ENCODE results near the gene ZNF865.

Gene ZNF865

DNA sequence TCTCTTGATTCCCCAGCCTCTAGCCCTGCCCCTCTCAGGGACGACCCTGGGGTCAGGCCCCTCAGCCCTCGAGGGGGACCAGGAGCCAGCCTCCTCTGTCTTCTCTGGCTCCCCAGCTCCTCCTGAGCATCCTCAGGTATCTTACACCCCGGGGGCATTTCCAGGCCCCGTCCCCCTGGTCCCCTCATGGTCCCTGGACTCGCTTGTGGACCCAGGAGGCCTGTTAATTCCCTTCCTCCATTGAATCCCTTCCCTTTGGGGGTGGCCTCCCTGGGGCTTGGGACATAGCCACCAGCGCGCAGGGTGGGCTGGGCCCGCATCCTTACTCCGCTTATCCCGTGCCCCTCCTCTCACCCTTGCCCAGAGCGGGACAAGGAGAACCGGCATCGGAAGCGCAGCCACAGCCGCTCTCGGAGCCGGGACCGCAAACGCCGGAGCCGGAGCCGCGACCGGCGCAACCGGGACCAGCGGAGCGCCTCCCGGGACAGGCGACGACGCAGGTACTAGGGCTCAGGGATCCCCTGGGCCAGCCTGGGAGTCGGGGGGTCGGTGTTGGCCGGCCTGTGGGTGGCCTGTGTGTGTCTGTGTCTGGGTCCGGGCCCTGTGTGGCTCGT lies 53.5 kb downstream of the ZNF865 start:
- DNase-seq (ENCODE audit: low read depth in 2 of 2): no peak

DNA sequence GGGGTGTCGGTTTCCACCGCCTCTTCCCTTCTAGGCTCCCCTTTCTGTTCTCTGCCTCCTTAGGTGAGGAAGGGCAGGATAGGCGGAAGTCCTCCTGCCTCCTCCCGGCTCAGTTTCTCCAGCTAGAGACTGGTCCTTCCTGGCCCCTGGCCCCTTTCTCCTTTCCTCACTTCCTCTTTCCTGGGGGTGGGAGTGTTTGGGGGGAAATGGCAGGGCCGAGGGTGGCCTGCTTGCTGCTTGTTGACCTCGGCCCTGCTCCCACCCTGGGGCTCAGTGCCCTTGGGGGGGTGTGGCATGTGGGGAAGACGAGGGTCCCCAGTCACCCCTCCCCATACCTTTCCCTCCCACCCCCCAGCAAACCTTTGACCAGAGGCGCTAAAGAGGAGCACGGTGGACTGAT lies 54.4 kb downstream of the ZNF865 start:
- DNase-seq (ENCODE audit: low read depth in 2 of 2): no peak

DNA sequence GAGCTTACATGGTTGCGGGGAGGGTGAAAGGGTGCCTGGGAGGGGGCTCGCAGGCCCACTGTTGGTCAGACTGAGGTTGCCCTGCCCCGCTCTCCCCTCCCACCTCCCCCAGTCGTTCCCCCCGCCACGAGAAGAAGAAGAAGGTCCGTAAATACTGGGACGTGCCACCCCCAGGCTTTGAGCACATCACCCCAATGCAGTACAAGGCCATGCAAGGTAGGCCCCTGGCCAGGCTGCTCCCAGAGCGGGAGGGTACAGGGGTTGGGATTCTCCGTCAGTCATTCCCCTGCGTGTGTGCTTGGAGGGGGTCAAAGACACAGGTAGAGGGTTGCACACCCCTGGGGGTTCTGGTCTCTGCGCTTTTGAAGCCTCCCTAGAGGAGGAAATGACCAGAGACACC lies 55.0 kb downstream of the ZNF865 start:
- no peak for DNase-seq (ENCODE audit: low read depth in 2 of 2)

DNA sequence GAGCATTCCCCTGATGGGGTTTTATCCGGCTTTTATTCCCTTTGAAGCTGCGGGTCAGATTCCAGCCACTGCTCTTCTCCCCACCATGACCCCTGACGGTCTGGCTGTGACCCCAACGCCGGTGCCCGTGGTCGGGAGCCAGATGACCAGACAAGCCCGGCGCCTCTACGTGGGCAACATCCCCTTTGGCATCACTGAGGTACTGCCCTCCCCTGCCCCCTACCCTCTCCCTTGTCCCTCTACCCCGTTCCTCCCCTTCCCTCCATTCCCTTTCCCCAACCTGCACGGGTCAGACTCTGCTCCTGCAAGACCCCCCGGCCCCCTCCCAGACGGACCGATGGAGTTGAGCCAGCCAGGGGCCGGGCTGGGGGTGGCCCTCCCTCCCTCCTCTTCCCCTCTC lies 55.5 kb downstream of the ZNF865 start:
- no peak for DNase-seq (ENCODE audit: low read depth in 2 of 2)

DNA sequence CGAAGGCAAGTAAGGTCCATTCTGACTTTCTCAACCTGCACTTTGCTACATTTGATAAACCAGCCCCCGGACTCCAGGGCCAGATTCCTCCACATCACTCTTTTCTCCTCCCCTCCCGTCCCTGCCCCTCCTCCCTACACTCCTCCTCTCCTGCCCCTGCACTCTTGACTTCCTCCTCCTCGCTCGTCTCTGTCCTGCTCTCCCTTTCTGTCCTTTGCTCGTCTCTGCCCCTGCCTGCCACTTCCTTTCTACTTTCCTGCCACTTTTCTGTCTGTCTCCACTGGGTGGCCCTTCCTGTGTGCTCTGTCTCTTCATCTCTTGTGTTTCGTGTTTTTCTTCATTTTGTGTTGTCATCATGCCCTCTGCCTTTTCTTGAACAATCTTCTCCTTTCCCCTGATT lies 56.4 kb downstream of the ZNF865 start:
- no peak for DNase-seq (ENCODE audit: low read depth in 2 of 2)

DNA sequence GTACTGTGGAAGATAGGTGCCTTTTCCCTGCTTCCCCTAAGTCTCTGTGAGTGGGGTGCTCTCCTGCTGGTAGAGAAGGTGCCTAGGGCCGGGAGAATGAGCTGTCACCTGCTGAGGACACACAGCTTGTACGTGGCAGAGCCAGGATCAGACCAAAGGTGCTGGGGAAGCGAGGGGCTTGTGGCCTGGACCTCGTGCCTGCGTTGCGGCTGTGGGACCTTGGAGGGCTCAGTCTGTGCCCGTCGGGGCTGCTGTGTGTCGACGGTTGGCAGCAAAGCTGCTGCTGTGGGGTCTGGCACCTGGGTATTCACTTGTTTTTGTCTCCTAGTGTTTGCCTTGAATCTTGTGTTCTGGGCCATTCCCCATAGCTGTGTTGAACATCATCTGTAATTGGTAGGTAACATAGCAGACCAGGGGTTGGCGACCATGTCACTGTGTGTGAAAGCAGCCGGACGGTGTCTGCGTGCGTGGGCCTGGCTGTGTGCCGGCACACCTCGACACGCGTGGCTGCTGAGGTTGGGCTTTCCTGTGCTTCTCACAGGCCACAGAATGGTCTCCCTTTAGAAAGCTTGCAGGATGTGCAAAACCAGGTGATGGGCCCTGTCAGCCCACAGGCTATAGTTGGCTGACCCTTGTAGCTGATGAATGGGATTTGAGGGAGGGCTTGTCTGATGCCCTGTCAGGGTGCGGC lies 58.5 kb downstream of the ZNF865 start:
- DNase-seq (ENCODE audit: low read depth in 2 of 2): no peak

DNA sequence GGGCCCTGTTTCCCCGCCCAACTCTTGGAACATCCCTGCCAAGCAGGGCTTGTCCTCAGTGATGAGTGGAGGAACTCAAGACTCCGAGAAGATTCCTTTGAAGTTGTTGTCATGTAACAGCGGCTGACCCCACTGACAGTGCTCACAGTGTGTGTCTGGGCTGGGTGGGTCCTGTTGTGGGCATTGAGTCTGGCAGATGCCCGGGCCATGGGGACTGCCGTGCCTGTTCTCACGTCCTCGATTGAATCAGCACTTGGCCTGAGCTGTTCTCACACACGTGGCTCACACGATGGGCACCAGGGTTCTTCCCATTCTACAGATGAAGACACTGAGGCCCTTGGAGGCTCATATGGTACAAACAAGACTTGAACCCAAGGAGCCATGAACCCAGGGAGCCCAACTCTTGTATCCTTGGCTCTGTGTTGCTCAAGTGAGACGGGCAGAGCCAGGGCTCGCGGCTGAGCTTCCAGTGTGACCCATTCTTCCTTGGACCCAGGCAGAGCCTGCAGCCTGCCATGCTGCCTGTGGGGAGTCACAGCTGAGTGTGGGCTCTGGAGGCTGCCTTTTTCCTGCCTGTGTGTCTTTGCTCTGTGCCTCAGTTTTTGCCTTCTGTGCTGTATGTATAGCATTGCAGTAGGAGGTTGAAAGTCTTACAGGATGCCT lies 61.0 kb downstream of the ZNF865 start:
- DNase-seq (ENCODE audit: low read depth in 2 of 2): no peak
